DMS79 treated with DMSO at 0.1 percent for 48 hours (cell line): ENCODE measurements around the gene CORO1C.
"Not testable (repeated sequence)": the region's sequence is repeated elsewhere in the genome, so short reads cannot be mapped to it uniquely, and the experiment has no call there.

Source experiments
- DNase-seq: peaks from one replicate; lab custom pipeline; 2025; lab: John Stamatoyannopoulos, UW

Gene CORO1C

DNA sequence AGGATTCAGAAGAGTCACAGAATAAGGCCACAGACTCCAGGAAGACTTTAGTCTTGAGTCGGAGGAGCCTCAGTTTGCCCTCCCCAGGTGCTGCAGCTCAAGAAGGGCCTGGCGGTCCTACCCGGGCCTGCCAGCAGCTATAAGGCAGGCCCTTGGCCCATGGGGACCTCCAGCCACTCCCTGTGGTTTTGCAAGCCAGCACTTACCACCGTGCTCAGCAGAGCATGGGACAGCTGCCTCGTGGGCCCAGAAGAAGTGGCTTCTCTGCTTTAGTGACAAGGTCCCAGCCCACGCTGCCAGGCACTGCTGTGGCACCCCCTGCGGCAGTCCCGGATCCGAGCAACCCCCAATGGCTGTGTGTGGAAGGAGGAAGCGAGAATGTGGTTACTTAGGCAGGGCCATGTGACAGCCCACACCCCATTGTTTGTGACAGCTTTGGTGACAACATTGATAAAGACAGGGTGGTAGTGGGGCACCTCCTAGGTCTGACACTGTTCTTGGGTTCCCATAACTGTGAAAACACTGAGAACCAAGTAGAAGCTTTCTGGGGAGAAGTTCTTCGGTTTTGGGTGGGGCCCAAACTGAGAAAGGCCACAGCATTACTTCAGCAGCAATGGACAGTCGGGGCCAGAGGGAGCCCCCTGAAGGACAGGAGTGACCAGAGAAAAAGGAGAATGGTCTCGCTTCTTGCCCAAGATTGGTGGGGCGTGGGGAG is 97.6 kb downstream of the CORO1C start, which contains the start of gene SELPLG:
TSS of gene SELPLG (minus strand) at position 361 of the 715 bp plus-strand sequence. CDS start 9,587 bp downstream, outside the sequence.
- DNase-seq: peak; percentile 56

DNA sequence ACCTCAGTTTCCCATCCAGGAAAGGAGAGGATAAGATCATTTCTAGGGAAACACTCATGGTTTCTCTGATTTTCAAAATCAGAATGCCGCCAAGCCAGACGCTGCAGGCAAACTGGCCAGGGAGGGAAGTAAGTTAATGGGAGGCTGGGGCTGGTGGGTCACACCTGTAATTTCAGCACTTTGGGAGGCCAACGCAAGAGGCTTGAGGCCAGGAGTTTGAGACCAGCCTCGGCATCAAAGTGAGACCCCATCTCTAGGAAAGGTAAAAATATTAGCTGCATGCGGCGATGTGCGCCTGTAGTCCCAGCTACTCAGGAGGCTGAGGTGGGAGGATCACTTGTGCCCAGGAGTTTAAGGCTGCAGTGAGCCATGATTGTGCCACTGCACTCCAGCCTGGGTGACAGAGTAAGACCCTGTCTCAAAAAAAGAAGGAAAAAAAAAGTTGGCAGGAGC is 98.2 kb downstream of the CORO1C start:
- no peak for DNase-seq

DNA sequence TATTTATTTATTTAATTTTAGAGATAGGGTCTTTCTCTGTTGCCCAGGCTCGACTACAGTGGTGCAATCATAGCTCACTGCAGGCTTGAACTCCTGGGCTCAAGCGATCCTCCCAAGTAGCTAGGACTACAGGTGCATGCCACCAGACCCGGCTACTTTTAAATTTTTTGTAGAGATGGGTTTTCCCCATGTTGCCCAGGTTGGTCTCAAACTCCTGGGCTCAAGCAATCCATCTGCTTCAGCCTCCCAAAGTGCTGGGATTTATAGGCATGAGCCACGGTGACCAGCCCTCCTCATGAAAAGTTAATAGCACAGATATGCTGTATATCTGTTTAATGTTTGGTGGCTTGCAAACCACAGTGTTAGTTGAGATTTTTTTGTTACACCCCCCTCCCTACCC is 100.1 kb downstream of the CORO1C start:
- not testable (repeated sequence) for DNase-seq

DNA sequence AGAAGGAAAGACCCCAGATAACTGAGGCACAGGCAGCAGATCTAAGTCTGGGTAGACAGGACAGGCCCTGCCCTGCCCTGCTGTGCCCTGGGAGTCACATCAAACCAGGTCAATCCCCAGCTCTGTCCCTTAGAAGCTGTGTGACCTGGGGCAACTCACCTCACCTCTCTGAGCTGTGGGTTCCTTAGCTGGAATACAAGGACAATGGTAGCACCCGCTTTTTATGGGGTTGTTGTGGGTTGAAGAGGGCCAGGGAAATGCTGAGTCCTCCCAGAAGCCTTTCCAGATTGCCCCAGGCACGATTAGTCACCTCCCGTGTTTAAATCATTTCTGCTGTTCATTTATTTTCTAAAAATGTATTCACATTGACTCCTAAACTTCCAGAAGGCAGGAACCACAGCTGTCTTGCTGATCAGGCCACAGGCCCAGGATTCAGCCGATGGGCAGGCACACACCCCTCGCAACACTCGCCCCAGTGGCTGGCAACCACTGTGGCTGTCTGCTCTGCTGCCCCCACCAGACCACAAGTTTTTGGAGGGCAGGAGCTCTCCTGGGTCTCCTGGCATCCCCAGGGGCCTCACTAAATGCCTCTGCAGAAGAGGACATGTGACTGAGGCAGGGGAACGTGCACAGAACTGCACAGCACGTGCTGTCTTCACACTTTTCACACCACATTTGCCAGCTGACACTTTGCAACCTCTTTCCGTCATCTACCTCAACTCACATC is 100.7 kb downstream of the CORO1C start:
- no peak for DNase-seq

DNA sequence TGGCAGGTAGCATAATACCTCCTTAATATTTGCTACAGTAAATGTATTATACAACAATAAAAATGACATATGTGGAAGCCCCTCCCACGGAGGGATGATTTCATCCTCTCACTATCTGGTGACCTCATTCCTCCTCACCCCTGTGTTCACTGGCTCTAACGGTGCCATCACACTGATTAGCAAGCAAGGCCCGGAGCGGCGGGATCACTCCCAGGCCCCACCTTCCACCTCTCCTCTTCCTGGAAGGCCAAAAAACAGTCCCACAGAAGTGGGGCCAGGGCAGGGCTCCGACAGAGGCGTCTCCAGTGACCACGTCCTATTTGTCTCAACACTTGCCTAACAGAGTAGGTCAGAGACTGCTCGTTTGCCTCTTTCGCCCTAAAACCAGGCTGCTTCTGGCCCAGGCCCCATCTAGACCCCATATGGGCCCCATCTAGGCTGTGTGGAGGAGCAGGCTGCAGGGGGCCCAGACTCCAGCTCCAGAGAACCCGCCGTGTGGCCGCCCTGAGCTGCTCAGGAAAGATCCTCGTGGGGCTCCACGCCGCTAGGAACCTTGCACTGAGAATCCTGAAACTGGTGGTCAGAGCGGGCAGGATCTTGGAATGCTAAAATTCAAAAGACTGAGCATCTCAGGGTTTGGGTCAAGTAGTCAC is 101.4 kb downstream of the CORO1C start:
- DNase-seq: no peak

DNA sequence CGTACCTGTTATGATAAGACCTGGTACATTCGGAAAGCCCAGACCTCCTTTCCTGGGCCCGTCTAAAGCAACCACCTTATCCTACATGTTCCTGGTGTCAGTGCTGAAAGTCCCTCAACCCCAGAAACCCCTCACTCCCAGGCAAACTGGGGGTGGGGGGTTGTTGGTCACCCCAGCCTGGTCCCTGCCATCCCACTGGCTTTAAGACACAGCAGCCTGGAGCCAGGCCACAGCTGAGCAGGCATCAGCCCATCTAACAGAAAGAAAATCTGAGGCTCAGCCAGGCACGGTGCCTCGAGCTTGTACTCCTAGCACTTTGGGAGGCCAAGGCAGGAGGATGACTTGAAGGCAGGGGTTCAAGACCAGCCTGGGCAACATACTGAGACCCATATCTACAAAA is 102.2 kb downstream of the CORO1C start:
- DNase-seq: no peak

DNA sequence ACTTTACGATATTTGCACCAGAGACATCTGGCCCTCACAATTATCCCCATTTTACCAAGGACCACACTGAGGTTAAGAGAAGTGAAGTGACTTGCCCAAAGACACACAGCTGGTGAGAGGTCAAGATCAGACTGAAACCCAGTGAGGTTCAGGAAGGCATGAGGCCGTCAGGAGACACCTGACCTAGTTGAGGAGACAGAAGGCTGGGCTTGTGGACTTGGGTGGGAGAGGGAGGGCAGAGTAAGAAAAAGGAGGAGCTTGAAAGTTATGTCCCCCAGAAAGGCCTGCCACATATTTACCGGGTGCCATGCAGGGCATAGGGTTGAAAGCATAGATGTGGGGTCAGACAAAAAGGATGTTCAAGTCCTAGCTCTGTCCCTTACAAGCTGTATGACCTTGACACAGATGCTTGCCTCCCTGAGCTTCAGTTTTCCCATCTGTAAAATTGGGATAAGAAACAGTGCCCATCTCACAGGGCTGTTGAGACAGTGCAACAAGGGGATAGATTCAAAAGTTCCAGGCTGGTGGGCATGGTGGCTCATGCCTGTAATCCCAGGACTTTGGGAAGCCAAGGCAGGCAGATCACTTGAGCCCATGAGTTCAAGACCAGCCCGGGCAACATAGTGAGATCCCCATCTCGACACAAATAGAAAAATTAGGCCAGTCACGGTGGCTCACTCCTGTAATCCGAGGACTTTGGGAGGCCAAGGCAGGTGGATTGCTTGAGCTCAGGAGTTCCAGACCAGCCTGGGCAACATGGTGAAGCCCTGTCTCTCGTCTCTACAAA is 104.0 kb downstream of the CORO1C start:
- DNase-seq: no peak

DNA sequence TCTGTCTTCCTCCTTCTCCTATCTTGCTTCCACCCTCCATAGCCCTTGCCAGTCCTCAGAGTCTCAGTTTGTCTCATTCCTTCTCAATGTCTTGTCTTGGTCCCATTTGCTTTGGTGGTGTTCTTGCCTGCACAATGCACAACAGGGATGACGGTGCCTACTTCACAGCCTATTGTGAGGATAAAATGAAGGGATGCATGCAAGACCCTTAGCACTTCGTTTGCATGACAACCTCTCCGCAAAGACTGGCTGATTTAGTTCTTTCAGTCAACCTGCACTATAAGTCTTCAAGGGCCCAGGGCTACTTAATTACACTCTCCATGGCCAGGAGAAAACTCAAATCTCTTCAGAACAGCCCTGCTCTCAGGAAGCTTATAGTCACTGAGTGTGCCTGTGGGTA is 106.1 kb downstream of the CORO1C start:
- no peak for DNase-seq

DNA sequence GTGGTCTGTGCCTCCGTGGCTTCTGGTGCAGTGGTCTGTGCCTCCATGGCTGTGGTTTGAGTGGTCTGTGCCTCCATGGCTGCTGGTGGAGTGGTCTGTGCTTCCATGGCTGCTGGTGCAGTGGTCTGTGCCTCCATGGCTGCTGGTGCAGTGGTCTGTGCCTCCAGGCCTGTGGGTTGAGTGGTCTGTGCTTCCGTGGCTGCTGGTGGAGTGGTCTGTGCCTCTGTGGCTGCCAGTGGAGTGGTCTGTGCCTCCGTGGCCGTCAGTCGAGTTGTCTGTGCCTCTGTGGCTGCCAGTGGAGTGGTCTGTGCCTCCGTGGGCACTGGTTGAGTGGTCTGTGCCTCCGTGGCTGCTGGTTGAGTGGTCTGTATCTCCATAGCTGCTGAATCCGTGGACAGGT is 107.7 kb downstream of the CORO1C start:
- no peak for DNase-seq

DNA sequence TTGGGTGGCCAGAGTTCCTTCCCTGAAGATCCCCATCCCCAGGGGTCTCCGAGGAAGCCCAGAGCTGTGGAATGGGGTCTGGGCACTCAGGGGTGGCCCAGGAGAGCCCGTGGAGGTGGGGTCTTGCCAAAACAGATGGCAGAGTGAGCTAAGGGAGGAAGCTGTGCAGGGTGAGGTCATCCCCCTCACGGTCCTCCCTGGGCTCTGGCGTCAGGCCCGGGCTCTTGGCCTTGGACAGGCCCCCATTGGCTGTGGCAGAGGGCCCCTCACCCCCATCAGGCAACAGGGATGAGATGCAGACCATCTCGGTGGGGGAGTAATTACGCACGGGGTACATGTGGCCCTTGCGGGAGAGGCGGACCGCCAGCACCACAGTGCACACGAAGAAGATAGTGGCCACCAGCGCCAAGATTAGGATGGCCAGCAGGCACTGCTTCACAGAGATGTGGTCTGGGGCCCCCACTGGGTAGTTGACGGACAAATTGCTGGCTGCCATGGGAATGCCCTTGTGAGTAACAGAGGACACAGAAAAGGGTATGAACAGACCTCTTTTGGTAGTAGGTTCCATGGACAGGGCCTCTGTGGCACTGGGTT is 108.3 kb downstream of the CORO1C start:
- no peak for DNase-seq

DNA sequence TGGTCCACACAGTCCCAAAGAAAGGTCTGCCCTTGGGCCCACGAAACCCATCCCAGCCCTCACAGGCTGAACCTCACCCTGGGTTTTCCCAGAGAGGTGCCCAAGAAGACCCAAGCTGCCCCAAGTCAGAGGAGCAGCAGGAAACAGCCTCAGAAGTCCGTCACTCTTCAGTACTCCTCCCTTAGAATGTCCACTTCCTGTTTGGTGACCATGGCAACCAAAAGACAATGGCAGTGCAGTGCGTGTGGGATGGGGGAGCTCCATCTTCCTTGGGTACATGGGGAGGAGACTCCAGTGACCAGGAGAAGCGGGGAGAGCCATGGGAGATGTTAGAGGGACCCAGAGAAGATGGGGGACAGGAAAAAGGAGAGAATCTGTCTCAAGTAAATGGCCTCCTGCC is 108.9 kb downstream of the CORO1C start:
- DNase-seq: no peak

DNA sequence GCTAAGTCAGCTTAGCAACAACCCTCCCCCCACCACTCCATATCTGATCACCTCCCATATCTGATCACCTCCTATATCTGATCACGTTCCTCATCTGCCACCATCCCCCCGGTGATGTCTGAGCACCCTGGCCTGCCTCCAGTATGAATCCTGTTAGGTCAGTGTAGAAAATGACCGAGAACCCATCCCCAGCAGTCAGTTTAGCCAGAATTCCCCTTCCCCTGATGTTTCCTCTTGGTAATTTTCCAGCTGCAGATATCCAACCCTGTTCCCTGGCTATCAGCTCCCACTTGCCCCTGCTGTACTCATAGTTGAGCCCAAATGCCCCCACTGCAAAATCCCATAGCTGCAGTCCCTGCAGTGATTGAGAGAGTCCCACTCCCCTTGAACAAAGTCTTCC is 110.2 kb downstream of the CORO1C start:
- no peak for DNase-seq

DNA sequence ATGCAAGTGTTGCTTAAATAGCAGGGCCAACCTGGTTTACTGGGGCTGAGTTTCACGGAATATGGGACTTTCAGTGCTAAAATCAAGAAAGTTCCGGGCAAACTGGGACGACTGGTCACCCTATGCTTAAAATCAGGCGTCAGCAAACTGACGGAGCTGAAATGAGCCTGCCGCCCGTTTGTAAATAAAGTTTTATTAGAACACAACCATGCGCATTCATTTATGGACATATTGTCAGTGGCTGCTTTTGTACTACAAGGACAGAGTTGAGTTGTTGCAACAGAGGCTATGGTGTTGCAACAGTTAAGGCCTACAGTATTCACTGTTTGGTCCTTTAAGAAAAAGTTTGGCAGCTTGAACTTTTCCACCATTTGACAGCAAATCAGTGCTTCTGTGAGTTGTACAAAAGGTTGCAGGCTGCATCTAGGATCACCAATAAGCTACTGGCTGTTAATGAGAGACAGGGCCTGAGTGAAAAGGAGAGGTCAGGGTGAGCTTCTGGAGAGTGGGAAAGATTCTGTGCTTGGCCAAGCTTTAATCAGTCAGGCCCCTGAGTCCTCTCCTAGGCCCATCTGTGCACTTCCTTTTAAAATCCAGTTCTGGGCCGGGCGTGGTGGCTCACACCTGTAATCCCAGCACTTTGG is 111.0 kb downstream of the CORO1C start:
- no peak for DNase-seq

DNA sequence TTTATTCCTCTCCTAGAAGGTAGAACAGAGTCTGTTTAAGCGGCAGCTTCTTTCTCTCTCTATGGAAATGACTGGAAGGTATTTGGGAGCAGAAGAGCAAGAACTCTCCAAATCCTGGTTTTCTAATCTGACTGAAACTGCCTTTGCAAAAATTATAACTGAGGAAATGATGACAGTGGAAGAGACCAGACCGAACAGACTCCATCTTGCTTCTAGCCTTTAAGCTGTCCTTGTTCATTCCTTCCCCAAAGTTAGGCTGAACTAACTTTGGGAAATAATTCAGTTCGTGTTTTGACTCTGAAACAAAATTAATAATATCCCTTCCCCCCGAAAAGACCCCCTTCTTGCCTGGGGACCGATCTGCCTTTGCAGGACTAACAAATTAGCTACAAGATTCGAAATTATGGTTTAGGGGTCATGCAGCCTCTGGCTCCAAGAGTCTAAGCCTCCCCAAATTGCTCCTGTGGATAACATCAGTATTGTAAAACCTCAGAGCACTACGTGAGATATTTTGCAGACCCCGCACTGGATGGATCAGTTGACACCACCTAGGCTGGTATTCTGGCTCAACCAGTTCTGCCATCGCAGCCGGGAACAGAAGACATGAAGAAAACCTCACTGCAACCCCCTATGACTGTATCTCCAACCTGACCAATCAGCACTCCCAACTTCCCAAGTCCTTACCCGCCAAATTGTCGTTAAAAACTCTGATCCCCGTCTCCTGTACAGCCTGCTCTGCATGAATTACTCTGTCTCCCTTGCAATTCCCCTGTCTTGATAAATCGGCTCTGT is 111.8 kb downstream of the CORO1C start:
- no peak for DNase-seq

DNA sequence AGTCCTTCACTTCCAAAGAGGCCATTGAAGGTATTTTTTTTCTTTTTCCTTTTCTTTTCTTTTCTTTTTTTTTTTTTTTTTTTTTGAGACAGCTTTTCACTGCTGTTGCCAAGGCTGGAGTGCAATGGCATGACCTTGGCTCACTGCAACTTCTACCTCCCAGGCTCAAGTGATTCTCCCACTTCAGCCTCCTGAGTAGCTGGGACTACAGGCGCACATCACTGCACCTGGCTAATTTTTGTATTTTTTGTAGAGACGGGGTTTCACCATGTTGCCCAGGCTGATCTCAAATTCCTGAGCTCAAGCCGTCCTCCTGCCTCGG is 112.4 kb downstream of the CORO1C start:
- peak; percentile 38 for DNase-seq

DNA sequence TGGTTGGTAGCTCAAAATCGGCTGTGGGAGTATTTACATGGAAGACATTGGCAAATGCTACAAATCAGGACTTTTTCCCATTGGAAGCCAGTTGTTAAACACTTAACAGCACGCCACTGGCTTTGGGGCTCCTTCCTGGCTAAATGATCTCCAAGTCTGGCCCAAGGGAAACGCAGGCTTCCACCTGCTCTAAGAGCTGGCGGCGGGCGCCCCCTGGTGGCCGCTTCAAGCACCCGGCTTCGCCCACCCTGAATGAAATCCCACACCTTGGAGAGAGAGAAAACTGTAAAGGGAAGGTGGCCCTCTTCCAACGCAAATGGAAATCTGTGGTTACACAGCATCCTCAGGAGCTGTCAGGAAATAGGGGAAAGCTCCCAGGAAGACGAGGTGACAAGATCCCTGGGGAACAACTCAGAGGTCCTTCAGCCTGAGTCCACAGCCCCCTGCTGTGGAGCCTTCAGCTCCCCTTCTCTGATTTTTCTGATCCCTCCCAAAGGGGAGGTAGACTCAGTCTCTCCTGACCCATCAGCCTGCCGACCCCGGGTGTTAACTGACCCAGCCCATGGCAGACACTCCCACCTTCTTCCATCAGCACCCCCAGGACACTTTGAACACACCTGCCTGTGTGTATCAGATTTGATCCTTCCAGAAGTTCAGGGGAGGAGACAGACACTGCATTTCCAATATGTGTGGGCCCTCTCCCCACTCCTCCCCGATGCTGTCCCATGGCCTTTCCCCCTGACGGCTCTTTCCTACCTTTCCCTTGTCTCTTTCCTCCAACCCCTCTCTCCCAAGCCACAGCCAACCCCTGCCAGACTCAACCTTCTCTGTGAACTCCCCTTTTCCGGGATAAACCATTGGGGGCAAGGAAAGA is 113.0 kb downstream of the CORO1C start:
- DNase-seq: peak; percentile 73

DNA sequence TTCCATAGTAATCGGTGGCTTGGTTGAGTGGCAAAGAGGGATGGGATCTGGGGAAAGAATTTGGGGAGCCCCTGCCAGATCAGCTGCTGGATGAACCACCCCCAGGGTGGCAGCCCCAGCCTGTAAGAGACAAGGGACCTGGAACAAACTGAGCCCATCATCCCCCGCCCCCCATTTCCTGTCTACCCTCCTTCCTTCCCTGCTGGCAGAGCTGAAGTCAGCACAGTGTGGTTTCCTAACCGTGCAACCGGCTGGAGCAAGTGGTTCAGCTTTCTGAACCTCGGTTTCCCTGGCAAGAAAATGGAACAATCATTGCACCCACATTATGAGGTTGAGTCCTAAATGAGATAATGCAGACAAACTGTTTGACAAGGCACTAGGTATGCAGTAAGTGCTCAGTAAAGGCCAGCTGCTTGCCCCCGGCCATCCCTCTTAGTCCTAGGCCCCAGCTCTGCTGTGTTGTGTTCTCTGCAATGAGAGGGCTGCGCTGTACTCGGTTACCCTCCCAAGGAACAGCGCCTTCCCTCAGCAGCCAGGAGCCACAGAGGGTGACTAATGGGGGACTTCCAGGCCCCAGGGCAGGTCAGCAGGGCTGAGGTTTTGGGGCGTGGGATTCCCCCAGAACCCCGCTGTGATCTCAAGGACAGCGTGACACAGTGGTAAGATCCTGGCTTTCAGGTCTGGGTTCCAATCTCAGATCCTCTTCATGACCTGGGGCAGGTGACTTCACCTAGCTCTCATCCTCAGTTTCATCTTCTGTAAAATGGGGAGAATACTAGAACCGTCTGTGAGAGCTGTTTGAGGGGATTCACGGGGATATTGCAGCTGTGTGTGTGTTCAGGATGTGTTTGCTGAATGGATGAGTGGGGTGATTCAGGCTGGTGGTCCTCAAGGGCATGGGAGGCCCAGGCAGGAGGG is 114.1 kb downstream of the CORO1C start:
- DNase-seq: no peak

DNA sequence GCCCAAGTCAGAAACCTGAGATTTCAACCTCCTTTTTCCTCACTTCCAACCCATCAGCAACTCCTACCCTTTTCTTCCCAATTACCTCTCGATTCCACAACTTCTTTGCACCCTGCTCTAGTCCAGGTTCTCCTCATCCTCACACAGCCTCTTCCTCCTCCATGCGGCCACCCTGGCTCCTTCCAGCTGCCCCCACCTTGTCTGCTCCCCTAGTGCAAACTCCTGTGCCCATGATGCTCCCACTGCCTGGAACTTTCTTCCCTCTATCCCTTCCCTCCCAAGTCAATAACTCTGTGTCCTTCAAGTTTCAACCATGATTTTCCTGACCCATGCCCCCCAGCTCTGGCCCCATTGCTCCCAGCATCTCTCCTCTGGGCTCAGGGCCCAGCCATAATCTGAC is 115.0 kb downstream of the CORO1C start:
- DNase-seq: no peak

DNA sequence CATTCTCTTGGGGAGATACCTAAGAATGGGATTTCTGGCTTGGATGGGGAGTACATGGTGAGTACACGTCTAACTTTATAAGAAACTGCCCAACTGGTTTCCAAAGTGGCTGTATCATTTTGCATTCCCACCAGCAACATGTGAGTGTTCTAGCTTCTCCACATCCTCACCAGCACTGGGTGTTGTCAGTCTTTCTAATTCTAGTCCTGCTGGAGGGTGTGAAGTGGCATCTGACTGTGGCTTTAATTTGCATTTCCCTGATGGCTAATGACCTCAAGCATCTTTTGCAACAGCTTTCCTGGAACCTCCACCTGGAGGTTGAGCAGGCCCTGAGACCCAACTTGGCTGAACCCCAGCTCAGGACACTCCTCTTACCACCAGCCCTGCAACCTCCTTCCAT is 115.4 kb downstream of the CORO1C start:
- no peak for DNase-seq
